ENCODE measurements around the gene NOXO1.
A peak's percentile ranks its signal among the peaks of the same experiment; 100 is the strongest.

NOXO1 gene

DNA sequence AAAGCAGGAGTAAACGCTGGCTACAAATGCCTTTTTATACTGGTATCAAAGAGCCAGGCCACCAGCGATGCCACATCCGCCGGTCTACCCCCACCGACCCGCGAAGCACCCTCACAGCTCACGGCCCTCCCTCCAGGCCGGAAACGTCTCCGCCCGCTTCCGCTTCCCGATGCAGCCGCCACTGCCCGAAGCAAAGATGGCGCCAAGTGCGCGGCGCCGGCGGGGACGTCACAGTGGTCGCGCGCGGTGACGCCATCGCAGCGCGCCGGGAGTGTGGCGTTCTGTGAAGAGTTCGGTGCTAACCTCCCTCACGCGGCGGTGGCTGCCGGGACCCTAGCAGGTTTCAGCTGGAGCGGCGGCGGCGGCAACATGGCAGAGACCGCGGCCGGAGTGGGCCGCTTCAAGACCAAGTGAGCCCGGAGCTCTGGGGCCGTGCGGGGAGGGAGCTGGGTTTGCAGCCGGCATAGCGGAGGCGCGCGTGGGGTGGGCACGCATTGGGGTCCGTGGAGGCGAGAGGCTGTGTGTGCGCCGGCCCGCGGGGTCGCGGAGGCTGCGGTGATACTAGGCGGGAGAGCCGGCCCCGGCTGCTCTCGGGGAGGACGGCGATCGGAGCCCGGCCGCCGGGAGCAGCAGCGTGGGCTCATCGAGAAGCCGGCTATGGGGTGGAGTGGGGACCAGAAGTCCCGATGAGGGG is 9.3 kb downstream of the NOXO1 start, which contains the start of gene TBL3:
TSS of gene TBL3 (plus strand) at position 258 of the 694 bp plus-strand sequence. CDS start at position 370, 112 bp downstream.
- DNase-seq = peak; percentile 94
- Mint-ChIP-seq H3K4me3 (peak within 1 kb of the TSS; percentile 95), H3K27ac (peak within 1 kb of the TSS; percentile 96), H3K4me1 (peaks cover 20% of the 10 kb centered on the region), H3K27me3 (ENCODE audit: low read depth, poor library complexity) (peaks cover 8% of the 10 kb centered on the region), H3K36me3 (ENCODE audit: low read depth) (no peaks in the 10 kb centered on the region), H3K9me3 (no peaks in the 10 kb centered on the region)
- TF ChIP-seq, protein P1, sequence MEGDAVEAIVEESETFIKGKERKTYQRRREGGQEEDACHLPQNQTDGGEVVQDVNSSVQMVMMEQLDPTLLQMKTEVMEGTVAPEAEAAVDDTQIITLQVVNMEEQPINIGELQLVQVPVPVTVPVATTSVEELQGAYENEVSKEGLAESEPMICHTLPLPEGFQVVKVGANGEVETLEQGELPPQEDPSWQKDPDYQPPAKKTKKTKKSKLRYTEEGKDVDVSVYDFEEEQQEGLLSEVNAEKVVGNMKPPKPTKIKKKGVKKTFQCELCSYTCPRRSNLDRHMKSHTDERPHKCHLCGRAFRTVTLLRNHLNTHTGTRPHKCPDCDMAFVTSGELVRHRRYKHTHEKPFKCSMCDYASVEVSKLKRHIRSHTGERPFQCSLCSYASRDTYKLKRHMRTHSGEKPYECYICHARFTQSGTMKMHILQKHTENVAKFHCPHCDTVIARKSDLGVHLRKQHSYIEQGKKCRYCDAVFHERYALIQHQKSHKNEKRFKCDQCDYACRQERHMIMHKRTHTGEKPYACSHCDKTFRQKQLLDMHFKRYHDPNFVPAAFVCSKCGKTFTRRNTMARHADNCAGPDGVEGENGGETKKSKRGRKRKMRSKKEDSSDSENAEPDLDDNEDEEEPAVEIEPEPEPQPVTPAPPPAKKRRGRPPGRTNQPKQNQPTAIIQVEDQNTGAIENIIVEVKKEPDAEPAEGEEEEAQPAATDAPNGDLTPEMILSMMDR (IDR thresholded peaks at IDR 0.05) = no peak

- TF ChIP-seq, protein P1 (IDR thresholded peaks at IDR 0.05) = no peak
- H3K36me3 Mint-ChIP-seq (ENCODE audit: low read depth) = peaks cover 9% of the 10 kb centered on the region
- peaks cover 35% of the 10 kb centered on the region for H3K4me1 Mint-ChIP-seq
- no peak overlapping the region for H3K27ac Mint-ChIP-seq
- DNase-seq = no peak
- no peak overlapping the region for H3K4me3 Mint-ChIP-seq
- peaks cover 8% of the 10 kb centered on the region for H3K27me3 Mint-ChIP-seq (ENCODE audit: low read depth, poor library complexity)
- H3K9me3 Mint-ChIP-seq = no peaks in the 10 kb centered on the region
These were observed 12.9 kb downstream of the NOXO1 start for GRCh38 chr16:1968146-1968953.

DNA sequence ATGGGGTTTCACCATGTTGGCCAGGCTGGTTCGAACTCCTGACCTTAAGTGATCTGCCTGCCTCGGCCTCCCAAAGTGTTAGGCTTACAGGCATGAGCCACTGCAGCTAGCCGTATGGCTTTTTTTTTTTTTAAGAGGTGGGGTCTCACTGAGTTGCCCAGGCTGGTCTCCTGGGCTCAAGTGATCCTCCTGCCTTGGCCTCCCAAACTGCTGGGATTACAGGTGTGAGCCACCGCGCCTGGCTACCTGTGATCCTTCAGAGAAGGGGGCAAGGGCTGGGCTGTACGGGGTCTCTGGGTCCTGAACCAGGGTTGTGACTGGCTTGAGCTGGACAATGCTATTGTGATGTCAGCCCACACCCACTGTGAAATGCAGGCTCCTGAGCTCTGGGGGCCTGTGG is 14.8 kb downstream of the NOXO1 start, which contains the start of gene RNF151:
TSS of gene RNF151 (plus strand) at position 397 of the 400 bp plus-strand sequence. CDS start 26 bp downstream, outside the sequence.
- H3K36me3 Mint-ChIP-seq (ENCODE audit: low read depth) = peaks cover 20% of the 10 kb centered on the region
- peaks cover 41% of the 10 kb centered on the region for H3K4me1 Mint-ChIP-seq
- no peak for DNase-seq
- peak within 1 kb of the TSS; percentile 59 for H3K27ac Mint-ChIP-seq
- H3K4me3 Mint-ChIP-seq = peak within 1 kb of the TSS; percentile 97
- H3K9me3 Mint-ChIP-seq = no peaks in the 10 kb centered on the region
- H3K27me3 Mint-ChIP-seq (ENCODE audit: low read depth, poor library complexity) = peaks cover 5% of the 10 kb centered on the region
- TF ChIP-seq, protein P1 (IDR thresholded peaks at IDR 0.05) = no peak

- Mint-ChIP-seq H3K36me3 (ENCODE audit: low read depth) (peaks cover 25% of the 10 kb centered on the region), H3K9me3 (no peaks in the 10 kb centered on the region), H3K27me3 (ENCODE audit: low read depth, poor library complexity) (peaks cover 5% of the 10 kb centered on the region), H3K4me3 (peak overlapping the region; percentile 97), H3K27ac (peak overlapping the region; percentile 95), H3K4me1 (peaks cover 43% of the 10 kb centered on the region)
- TF ChIP-seq, protein P1 (IDR thresholded peaks at IDR 0.05) = no peak
- no peak for DNase-seq
These were observed 15.8 kb downstream of the NOXO1 start for GRCh38 chr16:1965396-1966001.

GRCh38 chr16:1964506-1965395 is 16.5 kb downstream of the NOXO1 start, which contains the start of gene RPS2:
Gene RPS2 (minus strand): TSS chr16:1964826. CDS start chr16:1964625, 201 bp downstream.
- H3K9me3 Mint-ChIP-seq = no peaks in the 10 kb centered on the region
- peaks cover 5% of the 10 kb centered on the region for H3K27me3 Mint-ChIP-seq (ENCODE audit: low read depth, poor library complexity)
- peak within 1 kb of the TSS; percentile 99 for H3K27ac Mint-ChIP-seq
- H3K4me1 Mint-ChIP-seq = peaks cover 49% of the 10 kb centered on the region
- peak; percentile 99 for DNase-seq
- TF ChIP-seq, protein P1 (IDR thresholded peaks at IDR 0.05) = no peak
- H3K4me3 Mint-ChIP-seq = peak within 1 kb of the TSS; percentile 97
- H3K36me3 Mint-ChIP-seq (ENCODE audit: low read depth) = peaks cover 25% of the 10 kb centered on the region

Measured in nephron progenitor cell (in vitro differentiated cells).